Measurements from ENCODE around the gene TNN. TPM values are rescaled to one million over a fixed set of nuclear protein-coding genes. Genes with fewer than 3 reads are reported as not detected.

Gene TNN
- total and polyA plus RNA-seq, 2 experiments from 2014 or later, result 0.18 to 0.31 TPM

DNA sequence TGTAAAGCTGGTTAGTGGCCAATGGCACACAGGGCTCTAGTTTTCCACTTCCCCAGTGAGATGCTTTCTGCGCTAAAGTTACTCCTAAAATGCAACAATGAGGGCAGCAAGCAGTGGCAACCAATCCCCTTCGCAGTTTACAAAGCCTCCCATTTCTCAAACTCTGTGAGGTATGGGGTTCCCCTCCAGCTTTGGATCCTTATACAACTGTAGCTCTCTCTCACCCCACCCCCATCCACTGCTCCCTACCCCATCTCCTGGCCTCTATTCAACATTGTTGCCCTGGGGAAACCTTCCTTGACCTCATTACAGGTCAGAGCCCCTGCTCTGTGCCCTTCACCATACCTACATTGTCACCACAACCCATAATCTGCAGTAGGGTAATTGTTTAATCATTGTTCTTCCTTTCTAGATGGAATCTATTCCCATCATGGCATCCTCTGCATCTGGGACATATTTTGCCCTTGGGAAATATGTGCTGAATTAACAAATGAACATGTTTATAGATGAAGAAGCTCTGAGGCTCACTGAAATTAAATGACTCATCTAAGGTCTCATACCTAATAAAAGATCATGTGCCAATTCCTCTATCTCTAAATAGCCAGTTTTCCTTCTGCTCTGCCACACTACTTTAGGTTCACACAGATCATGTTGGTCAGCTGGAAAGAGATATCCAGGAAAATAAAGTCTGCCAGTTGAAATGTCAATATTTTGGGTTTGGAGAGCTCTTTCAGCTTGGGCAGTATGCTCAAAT lies 112.4 kb downstream of the TNN start:
- H3K27me3 Mint-ChIP-seq (ENCODE audit: insufficient read depth, low read depth, poor library complexity), result peaks cover 8% of the 10 kb centered on the region

More for the DNA sequence above, 112.4 kb downstream of the TNN start:
- no peak for DNase-seq (ENCODE audit: low spot score)
- H3K4me2 ChIP-seq, result no peak overlapping the region
- no peak overlapping the region for H2AFZ ChIP-seq
- H3K36me3 Mint-ChIP-seq (ENCODE audit: low read depth), result no peaks in the 10 kb centered on the region; the same call in 2 of the 3 replicates
- H3K9me3 Mint-ChIP-seq, result no peaks in the 10 kb centered on the region
- H3K4me1 ChIP-seq (ENCODE audit: insufficient read depth), result peaks cover 5% of the 10 kb centered on the region; the same call in 1 of the 2 replicates
- no peak overlapping the region for H3K27ac ChIP-seq (ENCODE audit: low read depth)
- no peaks in the 10 kb centered on the region for H3K79me2 ChIP-seq (replicated peaks; ENCODE audit: insufficient read depth)
- no peak for ATAC-seq
- H3K9me2 ChIP-seq (ENCODE audit: insufficient read depth), result no peaks in the 10 kb centered on the region
- TF ChIP-seq ZNF114 (CRISPR knock-in tag; IDR thresholded peaks at IDR 0.05) (no peak), EZH2phosphoT487 (IDR thresholded peaks at IDR 0.05; ENCODE audit: unreplicated experiment) (no peak), NANOG (IDR thresholded peaks at IDR 0.05; ENCODE audit: borderline replicate concordance) (no peak), JUNB (IDR thresholded peaks at IDR 0.05; ENCODE audit: unreplicated experiment) (no peak), POLR2AphosphoS5 (IDR thresholded peaks at IDR 0.05; ENCODE audit: low read depth) (no peak)
- TF ChIP-seq, protein P1, sequence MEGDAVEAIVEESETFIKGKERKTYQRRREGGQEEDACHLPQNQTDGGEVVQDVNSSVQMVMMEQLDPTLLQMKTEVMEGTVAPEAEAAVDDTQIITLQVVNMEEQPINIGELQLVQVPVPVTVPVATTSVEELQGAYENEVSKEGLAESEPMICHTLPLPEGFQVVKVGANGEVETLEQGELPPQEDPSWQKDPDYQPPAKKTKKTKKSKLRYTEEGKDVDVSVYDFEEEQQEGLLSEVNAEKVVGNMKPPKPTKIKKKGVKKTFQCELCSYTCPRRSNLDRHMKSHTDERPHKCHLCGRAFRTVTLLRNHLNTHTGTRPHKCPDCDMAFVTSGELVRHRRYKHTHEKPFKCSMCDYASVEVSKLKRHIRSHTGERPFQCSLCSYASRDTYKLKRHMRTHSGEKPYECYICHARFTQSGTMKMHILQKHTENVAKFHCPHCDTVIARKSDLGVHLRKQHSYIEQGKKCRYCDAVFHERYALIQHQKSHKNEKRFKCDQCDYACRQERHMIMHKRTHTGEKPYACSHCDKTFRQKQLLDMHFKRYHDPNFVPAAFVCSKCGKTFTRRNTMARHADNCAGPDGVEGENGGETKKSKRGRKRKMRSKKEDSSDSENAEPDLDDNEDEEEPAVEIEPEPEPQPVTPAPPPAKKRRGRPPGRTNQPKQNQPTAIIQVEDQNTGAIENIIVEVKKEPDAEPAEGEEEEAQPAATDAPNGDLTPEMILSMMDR (conservative IDR thresholded peaks at IDR 0.05; ENCODE audit: low read depth in 2 of 2), result no peak
- TF ChIP-seq, protein P2, sequence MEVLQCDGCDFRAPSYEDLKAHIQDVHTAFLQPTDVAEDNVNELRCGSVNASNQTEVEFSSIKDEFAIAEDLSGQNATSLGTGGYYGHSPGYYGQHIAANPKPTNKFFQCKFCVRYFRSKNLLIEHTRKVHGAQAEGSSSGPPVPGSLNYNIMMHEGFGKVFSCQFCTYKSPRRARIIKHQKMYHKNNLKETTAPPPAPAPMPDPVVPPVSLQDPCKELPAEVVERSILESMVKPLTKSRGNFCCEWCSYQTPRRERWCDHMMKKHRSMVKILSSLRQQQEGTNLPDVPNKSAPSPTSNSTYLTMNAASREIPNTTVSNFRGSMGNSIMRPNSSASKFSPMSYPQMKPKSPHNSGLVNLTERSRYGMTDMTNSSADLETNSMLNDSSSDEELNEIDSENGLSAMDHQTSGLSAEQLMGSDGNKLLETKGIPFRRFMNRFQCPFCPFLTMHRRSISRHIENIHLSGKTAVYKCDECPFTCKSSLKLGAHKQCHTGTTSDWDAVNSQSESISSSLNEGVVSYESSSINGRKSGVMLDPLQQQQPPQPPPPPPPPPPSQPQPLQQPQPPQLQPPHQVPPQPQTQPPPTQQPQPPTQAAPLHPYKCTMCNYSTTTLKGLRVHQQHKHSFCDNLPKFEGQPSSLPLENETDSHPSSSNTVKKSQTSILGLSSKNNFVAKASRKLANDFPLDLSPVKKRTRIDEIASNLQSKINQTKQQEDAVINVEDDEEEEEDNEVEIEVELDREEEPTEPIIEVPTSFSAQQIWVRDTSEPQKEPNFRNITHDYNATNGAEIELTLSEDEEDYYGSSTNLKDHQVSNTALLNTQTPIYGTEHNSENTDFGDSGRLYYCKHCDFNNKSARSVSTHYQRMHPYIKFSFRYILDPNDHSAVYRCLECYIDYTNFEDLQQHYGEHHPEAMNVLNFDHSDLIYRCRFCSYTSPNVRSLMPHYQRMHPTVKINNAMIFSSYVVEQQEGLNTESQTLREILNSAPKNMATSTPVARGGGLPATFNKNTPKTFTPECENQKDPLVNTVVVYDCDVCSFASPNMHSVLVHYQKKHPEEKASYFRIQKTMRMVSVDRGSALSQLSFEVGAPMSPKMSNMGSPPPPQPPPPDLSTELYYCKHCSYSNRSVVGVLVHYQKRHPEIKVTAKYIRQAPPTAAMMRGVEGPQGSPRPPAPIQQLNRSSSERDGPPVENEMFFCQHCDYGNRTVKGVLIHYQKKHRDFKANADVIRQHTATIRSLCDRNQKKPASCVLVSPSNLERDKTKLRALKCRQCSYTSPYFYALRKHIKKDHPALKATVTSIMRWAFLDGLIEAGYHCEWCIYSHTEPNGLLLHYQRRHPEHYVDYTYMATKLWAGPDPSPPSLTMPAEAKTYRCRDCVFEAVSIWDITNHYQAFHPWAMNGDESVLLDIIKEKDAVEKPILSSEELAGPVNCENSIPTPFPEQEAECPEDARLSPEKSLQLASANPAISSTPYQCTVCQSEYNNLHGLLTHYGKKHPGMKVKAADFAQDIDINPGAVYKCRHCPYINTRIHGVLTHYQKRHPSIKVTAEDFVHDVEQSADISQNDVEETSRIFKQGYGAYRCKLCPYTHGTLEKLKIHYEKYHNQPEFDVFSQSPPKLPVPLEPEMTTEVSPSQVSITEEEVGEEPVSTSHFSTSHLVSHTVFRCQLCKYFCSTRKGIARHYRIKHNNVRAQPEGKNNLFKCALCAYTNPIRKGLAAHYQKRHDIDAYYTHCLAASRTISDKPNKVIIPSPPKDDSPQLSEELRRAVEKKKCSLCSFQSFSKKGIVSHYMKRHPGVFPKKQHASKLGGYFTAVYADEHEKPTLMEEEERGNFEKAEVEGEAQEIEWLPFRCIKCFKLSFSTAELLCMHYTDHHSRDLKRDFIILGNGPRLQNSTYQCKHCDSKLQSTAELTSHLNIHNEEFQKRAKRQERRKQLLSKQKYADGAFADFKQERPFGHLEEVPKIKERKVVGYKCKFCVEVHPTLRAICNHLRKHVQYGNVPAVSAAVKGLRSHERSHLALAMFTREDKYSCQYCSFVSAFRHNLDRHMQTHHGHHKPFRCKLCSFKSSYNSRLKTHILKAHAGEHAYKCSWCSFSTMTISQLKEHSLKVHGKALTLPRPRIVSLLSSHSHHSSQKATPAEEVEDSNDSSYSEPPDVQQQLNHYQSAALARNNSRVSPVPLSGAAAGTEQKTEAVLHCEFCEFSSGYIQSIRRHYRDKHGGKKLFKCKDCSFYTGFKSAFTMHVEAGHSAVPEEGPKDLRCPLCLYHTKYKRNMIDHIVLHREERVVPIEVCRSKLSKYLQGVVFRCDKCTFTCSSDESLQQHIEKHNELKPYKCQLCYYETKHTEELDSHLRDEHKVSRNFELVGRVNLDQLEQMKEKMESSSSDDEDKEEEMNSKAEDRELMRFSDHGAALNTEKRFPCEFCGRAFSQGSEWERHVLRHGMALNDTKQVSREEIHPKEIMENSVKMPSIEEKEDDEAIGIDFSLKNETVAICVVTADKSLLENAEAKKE (CRISPR knock-in tag; IDR thresholded peaks at IDR 0.05), result no peak
- TF ChIP-seq, protein P3, sequence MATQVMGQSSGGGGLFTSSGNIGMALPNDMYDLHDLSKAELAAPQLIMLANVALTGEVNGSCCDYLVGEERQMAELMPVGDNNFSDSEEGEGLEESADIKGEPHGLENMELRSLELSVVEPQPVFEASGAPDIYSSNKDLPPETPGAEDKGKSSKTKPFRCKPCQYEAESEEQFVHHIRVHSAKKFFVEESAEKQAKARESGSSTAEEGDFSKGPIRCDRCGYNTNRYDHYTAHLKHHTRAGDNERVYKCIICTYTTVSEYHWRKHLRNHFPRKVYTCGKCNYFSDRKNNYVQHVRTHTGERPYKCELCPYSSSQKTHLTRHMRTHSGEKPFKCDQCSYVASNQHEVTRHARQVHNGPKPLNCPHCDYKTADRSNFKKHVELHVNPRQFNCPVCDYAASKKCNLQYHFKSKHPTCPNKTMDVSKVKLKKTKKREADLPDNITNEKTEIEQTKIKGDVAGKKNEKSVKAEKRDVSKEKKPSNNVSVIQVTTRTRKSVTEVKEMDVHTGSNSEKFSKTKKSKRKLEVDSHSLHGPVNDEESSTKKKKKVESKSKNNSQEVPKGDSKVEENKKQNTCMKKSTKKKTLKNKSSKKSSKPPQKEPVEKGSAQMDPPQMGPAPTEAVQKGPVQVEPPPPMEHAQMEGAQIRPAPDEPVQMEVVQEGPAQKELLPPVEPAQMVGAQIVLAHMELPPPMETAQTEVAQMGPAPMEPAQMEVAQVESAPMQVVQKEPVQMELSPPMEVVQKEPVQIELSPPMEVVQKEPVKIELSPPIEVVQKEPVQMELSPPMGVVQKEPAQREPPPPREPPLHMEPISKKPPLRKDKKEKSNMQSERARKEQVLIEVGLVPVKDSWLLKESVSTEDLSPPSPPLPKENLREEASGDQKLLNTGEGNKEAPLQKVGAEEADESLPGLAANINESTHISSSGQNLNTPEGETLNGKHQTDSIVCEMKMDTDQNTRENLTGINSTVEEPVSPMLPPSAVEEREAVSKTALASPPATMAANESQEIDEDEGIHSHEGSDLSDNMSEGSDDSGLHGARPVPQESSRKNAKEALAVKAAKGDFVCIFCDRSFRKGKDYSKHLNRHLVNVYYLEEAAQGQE (IDR thresholded peaks at IDR 0.05; ENCODE audit: unreplicated experiment), result no peak
- no peak overlapping the region for H3K27ac Mint-ChIP-seq
- H3F3A ChIP-seq (replicated peaks; ENCODE audit: low read depth), result no peaks in the 10 kb centered on the region
- no peaks in the 10 kb centered on the region for H3K27me3 ChIP-seq (ENCODE audit: insufficient read depth)
- H3K4me3 Mint-ChIP-seq, result no peak overlapping the region
- peaks cover 10% of the 10 kb centered on the region for H3K4me1 Mint-ChIP-seq
- H3K4me3 ChIP-seq, result no peak overlapping the region
- no peaks in the 10 kb centered on the region for H4K20me1 ChIP-seq (replicated peaks; ENCODE audit: insufficient read depth)
- H3K36me3 ChIP-seq (ENCODE audit: insufficient read depth), result no peaks in the 10 kb centered on the region

Data from GM23338 (cell line).